PC-9 (cell line): ENCODE results near the gene NRG3.

Source experiments
- EZH2 ChIP-seq: fragments of 200-600 bp; sonication (generic); IDR thresholded peaks from 2 replicates; pipeline ENCODE4 v1.8.0; 2017; ENCODE audit warnings: antibody characterized with exemption, low read depth
- TF ChIP-seq, protein P1 (sequence below): fragments of 200-600 bp; sonication (generic); conservative IDR thresholded peaks from 2 replicates; pipeline ENCODE4 v1.6.1; 2017; ENCODE audit warnings: mixed run types, antibody characterized with exemption, mild to moderate bottlenecking, moderate library complexity

DNA sequence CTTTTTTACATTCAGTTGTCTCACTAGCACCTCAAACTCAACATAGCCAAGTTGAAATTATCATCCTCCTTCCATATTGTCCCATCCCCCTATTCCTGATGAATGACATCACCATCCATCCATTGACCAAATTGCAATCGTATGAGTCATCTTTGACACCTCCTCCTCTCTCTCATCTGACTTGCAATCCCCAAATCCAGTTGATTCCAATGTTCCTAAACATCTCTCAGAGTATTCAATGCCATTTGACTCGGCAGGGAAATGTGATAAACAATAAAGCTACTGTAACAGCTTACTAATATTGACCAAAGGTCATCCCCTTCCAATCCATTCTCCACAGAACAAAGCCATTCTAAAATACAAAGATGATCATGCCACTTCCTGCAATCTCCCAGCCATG, 1047.8 kb downstream of the NRG3 start:
- TF ChIP-seq, protein P1, sequence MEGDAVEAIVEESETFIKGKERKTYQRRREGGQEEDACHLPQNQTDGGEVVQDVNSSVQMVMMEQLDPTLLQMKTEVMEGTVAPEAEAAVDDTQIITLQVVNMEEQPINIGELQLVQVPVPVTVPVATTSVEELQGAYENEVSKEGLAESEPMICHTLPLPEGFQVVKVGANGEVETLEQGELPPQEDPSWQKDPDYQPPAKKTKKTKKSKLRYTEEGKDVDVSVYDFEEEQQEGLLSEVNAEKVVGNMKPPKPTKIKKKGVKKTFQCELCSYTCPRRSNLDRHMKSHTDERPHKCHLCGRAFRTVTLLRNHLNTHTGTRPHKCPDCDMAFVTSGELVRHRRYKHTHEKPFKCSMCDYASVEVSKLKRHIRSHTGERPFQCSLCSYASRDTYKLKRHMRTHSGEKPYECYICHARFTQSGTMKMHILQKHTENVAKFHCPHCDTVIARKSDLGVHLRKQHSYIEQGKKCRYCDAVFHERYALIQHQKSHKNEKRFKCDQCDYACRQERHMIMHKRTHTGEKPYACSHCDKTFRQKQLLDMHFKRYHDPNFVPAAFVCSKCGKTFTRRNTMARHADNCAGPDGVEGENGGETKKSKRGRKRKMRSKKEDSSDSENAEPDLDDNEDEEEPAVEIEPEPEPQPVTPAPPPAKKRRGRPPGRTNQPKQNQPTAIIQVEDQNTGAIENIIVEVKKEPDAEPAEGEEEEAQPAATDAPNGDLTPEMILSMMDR: no peak
- no peak for TF ChIP-seq EZH2
